Fibroblast of lung (primary cell): ENCODE results near the gene RASSF1. TPM values are rescaled to one million over a fixed set of nuclear protein-coding genes. Genes with fewer than 3 reads are reported as not detected.

Experiments used
- DNase-seq, 2 donors: peaks; one replicate each; pipeline versions ENCODE4 v3.0.0 to v3.0.0-alpha.2; 2010; ENCODE audit warnings: low read depth in 2 of 2
- H2AFZ ChIP-seq: 2 replicates; pipeline ENCODE4 v1.5.1; 2012; ENCODE audit warnings: low read length, control low read depth, inconsistent platforms
- H3K27ac ChIP-seq: 2 replicates; pipeline ENCODE4 v1.5.1; 2011; ENCODE audit warnings: low read length, control low read depth; ENCODE audit not compliant: insufficient read depth
- H3K27me3 ChIP-seq: 2 replicates; pipeline ENCODE4 v1.5.1; 2011; ENCODE audit warnings: mild to moderate bottlenecking, low read length; ENCODE audit not compliant: control insufficient read depth, insufficient read depth
- H3K36me3 ChIP-seq: 2 replicates; pipeline ENCODE4 v1.5.1; 2011; ENCODE audit warnings: low read length; ENCODE audit not compliant: control insufficient read depth, insufficient read depth
- H3K4me1 ChIP-seq: 2 replicates; pipeline ENCODE4 v1.5.1; 2011; ENCODE audit warnings: low read length; ENCODE audit not compliant: control insufficient read depth, insufficient read depth; ENCODE audit errors: extremely low read depth
- H3K4me2 ChIP-seq: 2 replicates; pipeline ENCODE4 v1.5.1; 2011; ENCODE audit warnings: low read length, control low read depth; ENCODE audit not compliant: insufficient read depth; ENCODE audit errors: extremely low read depth
- H3K4me3 ChIP-seq, 4 experiments: fragments of 200-600 bp in 1 of 4; sonication (generic) in 1 of 4; replicated peaks in 1 of 4; 2 replicates each; pipeline ENCODE4 v1.5.1; 2011 to 2016; ENCODE audit warnings: low read length in 4 of 4, low read depth in 3 of 4, mild to moderate bottlenecking in 3 of 4, control low read depth in 2 of 4, inconsistent platforms in 1 of 4, mixed read lengths in 1 of 4; ENCODE audit not compliant: insufficient read depth in 1 of 4; ENCODE audit errors: control extremely low read depth in 1 of 4
- H3K79me2 ChIP-seq: 2 replicates; pipeline ENCODE4 v1.5.1; 2012; ENCODE audit warnings: mild to moderate bottlenecking, low read length, inconsistent platforms; ENCODE audit not compliant: control insufficient read depth, insufficient read depth
- H3K9ac ChIP-seq: 2 replicates; pipeline ENCODE4 v1.5.1; 2011; ENCODE audit warnings: mild to moderate bottlenecking, low read length, control low read depth; ENCODE audit not compliant: insufficient read depth
- H3K9me3 ChIP-seq: 2 replicates; pipeline ENCODE4 v1.5.1; 2012; ENCODE audit warnings: low read depth, low read length; ENCODE audit not compliant: control insufficient read depth, insufficient read depth
- H4K20me1 ChIP-seq: 2 replicates; pipeline ENCODE4 v1.5.1; 2011; ENCODE audit warnings: low read length; ENCODE audit not compliant: control insufficient read depth, insufficient read depth; ENCODE audit errors: extremely low read depth
- CTCF ChIP-seq, 2 donors: IDR thresholded peaks in 1 of 2; conservative IDR thresholded peaks in 1 of 2; 1 replicate in 1 of 2; 2 replicates in 1 of 2; pipeline ENCODE4 v1.5.1; 2011 to 2012; ENCODE audit warnings: low read length in 2 of 2, control low read depth in 1 of 2, inconsistent platforms in 1 of 2, low read depth in 1 of 2, mild to moderate bottlenecking in 1 of 2
- EZH2 ChIP-seq: IDR thresholded peaks from 2 replicates; pipeline ENCODE4 v1.5.1; 2012; ENCODE audit warnings: low read length, control low read depth, mild to moderate bottlenecking; ENCODE audit errors: missing control alignments
- polyA plus RNA-seq, 2 donors: library from polyadenylated mRNA; depleted of rRNA in 1 of 2; stranded (reverse) in 1 of 2; unstranded in 1 of 2; fragments of >200 nt; gene quantifications; 2 replicates each; pipeline ENCODE4 v1.2.1, GENCODE V29; 2011 to 2012; ENCODE audit warnings: missing spikeins in 1 of 2
- total RNA-seq: library from RNA; depleted of rRNA; stranded (reverse); fragments of >200 nt; gene quantifications from 2 replicates; pipeline ENCODE4 v1.2.1, GENCODE V29; 2014

RASSF1 gene
- total and polyA plus RNA-seq, 2 donors (not counting 1 experiment from before 2014, with no cell fraction given) = 32.4 to 41.7 TPM

- H3K9ac ChIP-seq = no peak overlapping the region
- no peak overlapping the region for H3K27ac ChIP-seq
- H4K20me1 ChIP-seq = no peaks in the 10 kb centered on the region
- H3K27me3 ChIP-seq = no peaks in the 10 kb centered on the region
- no peak overlapping the region for H2AFZ ChIP-seq
- H3K9me3 ChIP-seq = no peaks in the 10 kb centered on the region
- no peak for DNase-seq
- H3K36me3 ChIP-seq = peaks cover 26% of the 10 kb centered on the region
- H3K79me2 ChIP-seq = peaks cover 58% of the 10 kb centered on the region
- H3K4me2 ChIP-seq = no peak overlapping the region
- peaks cover 17% of the 10 kb centered on the region for H3K4me1 ChIP-seq
- no peak for TF ChIP-seq EZH2
- TF ChIP-seq CTCF (conservative IDR thresholded peaks at IDR 0.05 in 1 of 2, IDR thresholded peaks at IDR 0.05 in 1 of 2; ENCODE audit: low read depth in 1 of 2, low read length in 2 of 2) = no peak
- no peak overlapping the region for H3K4me3 ChIP-seq
These were observed 14.2 kb upstream of the RASSF1 start for GRCh38 chr3:50354850-50355249.

- no peak overlapping the region for H3K4me3 ChIP-seq
- no peaks in the 10 kb centered on the region for H3K27me3 ChIP-seq
- no peak for DNase-seq
- no peaks in the 10 kb centered on the region for H4K20me1 ChIP-seq
- H3K9ac ChIP-seq = no peak overlapping the region
- no peak overlapping the region for H3K4me2 ChIP-seq
- no peak overlapping the region for H2AFZ ChIP-seq
- H3K4me1 ChIP-seq = peaks cover 17% of the 10 kb centered on the region
- H3K36me3 ChIP-seq = peaks cover 26% of the 10 kb centered on the region
- TF ChIP-seq CTCF (conservative IDR thresholded peaks at IDR 0.05 in 1 of 2, IDR thresholded peaks at IDR 0.05 in 1 of 2; ENCODE audit: low read depth in 1 of 2, low read length in 2 of 2) (no peak), EZH2 (no peak)
- H3K27ac ChIP-seq = no peak overlapping the region
- peaks cover 59% of the 10 kb centered on the region for H3K79me2 ChIP-seq
- H3K9me3 ChIP-seq = no peaks in the 10 kb centered on the region
These were observed 13.6 kb upstream of the RASSF1 start for GRCh38 chr3:50354186-50354764.

GRCh38 chr3:50353245-50354004 is 12.8 kb upstream of the RASSF1 start:
- Histone ChIP-seq H3K36me3 (peaks cover 26% of the 10 kb centered on the region), H3K27me3 (no peaks in the 10 kb centered on the region), H2AFZ (no peak overlapping the region), H3K27ac (no peak overlapping the region), H3K4me3 (no peak overlapping the region), H3K4me1 (peaks cover 17% of the 10 kb centered on the region), H4K20me1 (no peaks in the 10 kb centered on the region), H3K79me2 (peaks cover 51% of the 10 kb centered on the region), H3K9ac (no peak overlapping the region), H3K9me3 (no peaks in the 10 kb centered on the region), H3K4me2 (no peak overlapping the region)
- TF ChIP-seq CTCF (conservative IDR thresholded peaks at IDR 0.05 in 1 of 2, IDR thresholded peaks at IDR 0.05 in 1 of 2; ENCODE audit: low read depth in 1 of 2, low read length in 2 of 2) (no peak), EZH2 (no peak)
- no peak for DNase-seq
